Measurements from ENCODE around the gene RNF114. TPM values are rescaled to one million over a fixed set of nuclear protein-coding genes. Genes with fewer than 3 reads are reported as not detected.

Gene RNF114
- total and polyA plus RNA-seq, 2 donors (not counting 3 experiments of a cell fraction or from before 2014, with no cell fraction given) = 45.8 to 81.7 TPM

DNA sequence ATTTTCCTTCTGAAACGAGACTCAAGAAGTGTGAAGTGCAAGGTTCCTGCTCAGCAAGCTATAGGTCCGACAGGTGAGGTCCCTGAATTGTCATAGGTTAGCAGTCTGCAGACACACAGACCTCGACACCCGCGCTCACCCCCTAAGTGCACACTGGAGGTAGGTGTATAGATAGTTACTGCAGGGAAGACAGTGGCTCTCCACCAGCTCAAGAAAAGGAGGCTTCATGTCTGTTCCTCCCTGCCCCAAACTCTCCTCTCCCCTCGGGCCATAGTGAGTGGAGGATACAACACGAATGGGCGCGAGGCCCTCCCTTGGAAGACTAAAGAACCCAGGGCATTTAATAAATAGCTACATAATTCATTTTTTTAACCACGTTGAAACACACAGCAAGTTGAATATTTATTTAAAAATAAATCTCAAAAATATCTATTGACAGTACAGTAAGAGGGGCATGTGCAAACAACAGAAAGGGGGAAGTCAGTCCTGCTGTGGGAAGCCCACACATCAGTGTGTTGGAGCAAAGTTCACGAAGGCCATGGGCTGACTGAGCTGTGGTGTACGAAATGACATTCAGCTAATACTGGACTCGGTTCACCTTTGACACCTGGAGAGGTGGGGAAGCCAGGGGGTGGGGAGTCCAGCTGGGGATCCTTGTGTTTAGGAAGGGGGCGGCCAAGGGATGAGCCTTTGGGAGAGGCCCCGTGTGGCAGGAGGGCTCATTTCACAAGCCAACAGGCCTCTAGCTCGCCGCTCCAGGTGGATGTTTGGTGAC lies 31.6 kb upstream of the RNF114 start:
- no peaks in the 10 kb centered on the region for H3K4me1 ChIP-seq (ENCODE audit: control insufficient read depth, extremely low read depth, insufficient read depth, low read length)
- TF ChIP-seq, protein P1, sequence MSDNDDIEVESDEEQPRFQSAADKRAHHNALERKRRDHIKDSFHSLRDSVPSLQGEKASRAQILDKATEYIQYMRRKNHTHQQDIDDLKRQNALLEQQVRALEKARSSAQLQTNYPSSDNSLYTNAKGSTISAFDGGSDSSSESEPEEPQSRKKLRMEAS (IDR thresholded peaks at IDR 0.05; ENCODE audit: insufficient read depth, insufficient read length) = no peak
- TF ChIP-seq POLR2A (IDR thresholded peaks at IDR 0.05; ENCODE audit: low read depth, low read length) (no peak), POLR2AphosphoS5 (IDR thresholded peaks at IDR 0.05; ENCODE audit: insufficient read depth, low read depth, low read length) (no peak), EZH2 (IDR thresholded peaks at IDR 0.05; ENCODE audit: borderline replicate concordance, low read depth, low read length, severe bottlenecking) (no peak), GATA2 (IDR thresholded peaks at IDR 0.05; ENCODE audit: insufficient read depth, insufficient read length, low read depth, low read length) (no peak), MYC (IDR thresholded peaks at IDR 0.05; ENCODE audit: low read depth, low read length) (no peak), JUN (IDR thresholded peaks at IDR 0.05; ENCODE audit: borderline replicate concordance, insufficient read depth, insufficient read length, low read depth) (no peak), FOS (IDR thresholded peaks at IDR 0.05; ENCODE audit: borderline replicate concordance, insufficient read depth, low read length) (no peak)
- TF ChIP-seq, protein P2, sequence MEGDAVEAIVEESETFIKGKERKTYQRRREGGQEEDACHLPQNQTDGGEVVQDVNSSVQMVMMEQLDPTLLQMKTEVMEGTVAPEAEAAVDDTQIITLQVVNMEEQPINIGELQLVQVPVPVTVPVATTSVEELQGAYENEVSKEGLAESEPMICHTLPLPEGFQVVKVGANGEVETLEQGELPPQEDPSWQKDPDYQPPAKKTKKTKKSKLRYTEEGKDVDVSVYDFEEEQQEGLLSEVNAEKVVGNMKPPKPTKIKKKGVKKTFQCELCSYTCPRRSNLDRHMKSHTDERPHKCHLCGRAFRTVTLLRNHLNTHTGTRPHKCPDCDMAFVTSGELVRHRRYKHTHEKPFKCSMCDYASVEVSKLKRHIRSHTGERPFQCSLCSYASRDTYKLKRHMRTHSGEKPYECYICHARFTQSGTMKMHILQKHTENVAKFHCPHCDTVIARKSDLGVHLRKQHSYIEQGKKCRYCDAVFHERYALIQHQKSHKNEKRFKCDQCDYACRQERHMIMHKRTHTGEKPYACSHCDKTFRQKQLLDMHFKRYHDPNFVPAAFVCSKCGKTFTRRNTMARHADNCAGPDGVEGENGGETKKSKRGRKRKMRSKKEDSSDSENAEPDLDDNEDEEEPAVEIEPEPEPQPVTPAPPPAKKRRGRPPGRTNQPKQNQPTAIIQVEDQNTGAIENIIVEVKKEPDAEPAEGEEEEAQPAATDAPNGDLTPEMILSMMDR (IDR thresholded peaks at IDR 0.05; ENCODE audit: extremely low read depth in 1 of 2, insufficient read depth in 1 of 2, low read depth in 1 of 2, low read length in 2 of 2) = no peak
- H3K9me3 ChIP-seq (replicated peaks; ENCODE audit: control insufficient read depth, insufficient read depth, low read length) = no peaks in the 10 kb centered on the region
- no peak overlapping the region for H3K4me3 ChIP-seq (replicated peaks in 1 of 3; ENCODE audit: insufficient read depth in 1 of 3, low read depth in 1 of 3, low read length in 3 of 3)
- H4K20me1 ChIP-seq (replicated peaks; ENCODE audit: control insufficient read depth, extremely low read depth, insufficient read depth, low read length) = no peaks in the 10 kb centered on the region
- POLR2A ChIA-PET = no interaction called here
- H3K79me2 ChIP-seq (ENCODE audit: control insufficient read depth, insufficient read depth, low read length) = no peaks in the 10 kb centered on the region
- dilution Hi-C loops (cut with MboI; ENCODE audit: extremely low pct_ligation_motif_present, low sequenced_read_pairs) (no loop called here), intact Hi-C loops (cut with micrococcal nuclease) (no loop called here)
- no peaks in the 10 kb centered on the region for H3K27me3 ChIP-seq (ENCODE audit: control insufficient read depth in 2 of 2, insufficient read depth in 2 of 2, low read length in 2 of 2)
- H3K9ac ChIP-seq (replicated peaks; ENCODE audit: extremely low read depth, insufficient read depth, low read length) = no peak overlapping the region
- FAIRE-seq = no peak
- H3K4me2 ChIP-seq (ENCODE audit: insufficient read depth, low read length) = no peak overlapping the region
- H3K36me3 ChIP-seq (ENCODE audit: control insufficient read depth in 2 of 2, extremely low read depth in 1 of 2, insufficient read depth in 2 of 2, low read length in 2 of 2) = peaks cover 4 to 29% of the 10 kb centered on the region in 2 experiments
- no peak overlapping the region for H2AFZ ChIP-seq (ENCODE audit: low read depth, low read length)
- no peak overlapping the region for H3K27ac ChIP-seq (ENCODE audit: insufficient read depth, low read depth, low read length)
- CTCF ChIA-PET = interaction anchor here (0.9 to 6.7 kb wide), 4 partner anchors 12 to 74 kb away, joined by 3 to 60 read pairs (median 4); no protein-coding TSS in a partner anchor
- no peaks in the 10 kb centered on the region for H3K9me1 ChIP-seq (replicated peaks; ENCODE audit: control insufficient read depth, extremely low read depth, insufficient read depth, low read length)
- no peak for DNase-seq (ENCODE audit: low read depth, low spot score)
- no TSS peak for BruUV-seq (replicated peaks)

Data from endothelial cell of umbilical vein (primary cell).